CD4-positive, alpha-beta memory T cell (primary cell): ENCODE results near the gene RGS11. TPM values are rescaled to one million over a fixed set of nuclear protein-coding genes. Genes with fewer than 3 reads are reported as not detected.
"Not testable (repeated sequence)": the region's sequence is repeated elsewhere in the genome, so short reads cannot be mapped to it uniquely, and the experiment has no call there.

Experiments used
- CTCF ChIA-PET: fragments of 350-600 bp; sonication (Branson Sonifier 250); formaldehyde crosslinking; loops from one replicate; lab custom pipeline; 2021; ENCODE audit warnings: inconsistent platforms; ENCODE audit not compliant: partially characterized antibody; lab: Charles Lee
- POLR2A ChIA-PET: fragments of 350-600 bp; sonication (Branson Sonifier 250); formaldehyde crosslinking; loops from one replicate; lab custom pipeline; 2021; ENCODE audit not compliant: partially characterized antibody; lab: Charles Lee
- DNase-seq, 5 donors: peaks; one replicate each; pipeline versions ENCODE4 v3.0.0 to v3.0.0-alpha.2; 2020 to 2022; ENCODE audit warnings: mixed read lengths in 1 of 5
- H3K27ac ChIP-seq: one replicate; pipeline ENCODE4 v1.7.0; 2013; ENCODE audit warnings: low read depth, low read length
- H3K27me3 ChIP-seq: 2 replicates; pipeline ENCODE4 v1.7.0; 2013; ENCODE audit warnings: mild to moderate bottlenecking, low read length, moderate library complexity; ENCODE audit not compliant: insufficient read depth
- H3K36me3 ChIP-seq: 2 replicates; pipeline ENCODE4 v1.7.0; 2013; ENCODE audit warnings: mild to moderate bottlenecking, low read length, moderate library complexity; ENCODE audit not compliant: insufficient read depth
- H3K4me1 ChIP-seq: 2 replicates; pipeline ENCODE4 v1.7.0; 2013; ENCODE audit warnings: mild to moderate bottlenecking, low read length, moderate library complexity; ENCODE audit not compliant: insufficient read depth
- H3K4me3 ChIP-seq, 2 donors: one replicate each; pipeline ENCODE4 v1.7.0; 2013; ENCODE audit warnings: low read length in 2 of 2, mild to moderate bottlenecking in 1 of 2
- H3K9me3 ChIP-seq, 2 donors: one replicate each; pipeline ENCODE4 v1.7.0; 2013; ENCODE audit warnings: low read length in 2 of 2, control low read depth in 1 of 2; ENCODE audit not compliant: control insufficient read depth in 1 of 2
- H3K27ac Mint-ChIP-seq, 7 donors: one replicate each; pipeline ENCODE4 v1.8.0; 2020 to 2021; ENCODE audit warnings: mixed read lengths in 7 of 7, mild to moderate bottlenecking in 6 of 7, inconsistent platforms in 3 of 7, moderate library complexity in 3 of 7
- H3K27me3 Mint-ChIP-seq, 2 donors: one replicate each; pipeline ENCODE4 v1.8.0; 2020 to 2021; ENCODE audit warnings: mixed read lengths in 2 of 2
- H3K36me3 Mint-ChIP-seq, 2 donors: one replicate each; pipeline ENCODE4 v1.8.0; 2020 to 2021; ENCODE audit warnings: mixed read lengths in 2 of 2, inconsistent platforms in 1 of 2, mild to moderate bottlenecking in 1 of 2
- H3K4me1 Mint-ChIP-seq, 4 donors: one replicate each; pipeline ENCODE4 v1.8.0; 2020 to 2021; ENCODE audit warnings: mixed read lengths in 4 of 4, mild to moderate bottlenecking in 1 of 4
- H3K4me3 Mint-ChIP-seq, 8 donors: one replicate each; pipeline ENCODE4 v1.8.0; 2020 to 2021; ENCODE audit warnings: mixed read lengths in 8 of 8, mild to moderate bottlenecking in 7 of 8, moderate library complexity in 6 of 8, inconsistent platforms in 3 of 8
- H3K9me3 Mint-ChIP-seq, 8 donors: one replicate each; pipeline ENCODE4 v1.8.0; 2020 to 2021; ENCODE audit warnings: mixed read lengths in 8 of 8, mild to moderate bottlenecking in 5 of 8, inconsistent platforms in 3 of 8, moderate library complexity in 1 of 8
- intact Hi-C: fragments of 100-400 bp; cut with micrococcal nuclease; formaldehyde crosslinking; loops from one replicate; pipeline ENCODE4 v1.15.1; 2023
- polyA plus RNA-seq, 2 donors: library from polyadenylated mRNA; unstranded; fragments of 300-500 nt; fragmentation: Illumina TruSeq; gene quantifications; one replicate each; pipeline ENCODE4 v1.2.3, GENCODE V29; 2021
- total RNA-seq, 2 experiments: library from RNA; stranded (reverse); gene quantifications; one replicate each; pipeline ENCODE4 v1.2.3, GENCODE V29; 2021

Gene RGS11
- total and polyA plus RNA-seq, 4 experiments from 2014 or later: 0.44 TPM; not detected in 3

DNA sequence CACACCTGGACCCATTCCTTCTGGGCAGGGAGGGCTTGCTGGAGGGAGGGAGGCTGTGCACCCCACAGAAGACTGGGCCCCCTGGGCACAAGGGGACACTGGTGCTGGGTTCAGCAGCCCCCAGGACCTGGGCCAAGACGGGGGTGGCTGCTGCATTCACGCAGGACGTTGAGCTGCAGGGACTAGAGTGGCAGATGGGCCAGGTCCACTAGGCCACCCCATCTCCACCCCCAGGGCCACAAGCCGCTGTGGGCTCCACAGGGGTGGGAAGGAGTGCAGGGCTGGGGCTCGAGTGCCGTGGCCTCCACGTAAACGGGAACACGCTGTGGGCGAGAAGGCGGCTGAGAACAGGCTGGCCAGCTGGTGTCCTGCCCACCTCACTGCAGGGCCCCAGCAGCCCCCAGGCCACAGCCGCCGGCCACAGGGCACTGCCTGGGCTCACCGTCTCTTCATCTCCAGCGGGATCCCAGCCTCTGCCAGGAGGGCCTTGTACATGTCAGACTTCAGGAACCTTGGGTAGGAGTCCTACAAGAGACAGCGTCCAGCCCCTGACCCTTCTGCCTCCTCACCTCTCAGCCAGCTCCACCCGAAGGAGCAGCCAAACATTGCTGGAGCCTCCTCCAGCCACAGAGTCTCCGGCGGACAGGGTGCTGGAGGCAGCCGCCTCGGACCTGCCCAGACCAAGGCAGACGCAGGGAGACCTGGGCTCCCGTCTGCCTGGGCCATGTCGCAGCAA is 6.5 kb downstream of the RGS11 start:
- Histone ChIP-seq H3K36me3 (no peaks in the 10 kb centered on the region), H3K27me3 (no peaks in the 10 kb centered on the region), H3K4me1 (peaks cover 6% of the 10 kb centered on the region), H3K4me3 (no peak overlapping the region), H3K27ac (no peak overlapping the region), H3K9me3 (no peaks in the 10 kb centered on the region)
- Mint-ChIP-seq H3K9me3 (no peaks in the 10 kb centered on the region), H3K4me3 (no peak overlapping the region), H3K27me3 (peaks cover 0 to 1% of the 10 kb centered on the region in 2 donors), H3K36me3 (no peaks in the 10 kb centered on the region), H3K27ac (no peak overlapping the region), H3K4me1 (peaks cover 0 to 10% (median 3%) of the 10 kb centered on the region in 4 donors)
- peak in 1 of 5 donors; percentile 4 for DNase-seq
- ChIA-PET POLR2A (no interaction called here), CTCF (no interaction called here)
- intact Hi-C loops: no loop called here

DNA sequence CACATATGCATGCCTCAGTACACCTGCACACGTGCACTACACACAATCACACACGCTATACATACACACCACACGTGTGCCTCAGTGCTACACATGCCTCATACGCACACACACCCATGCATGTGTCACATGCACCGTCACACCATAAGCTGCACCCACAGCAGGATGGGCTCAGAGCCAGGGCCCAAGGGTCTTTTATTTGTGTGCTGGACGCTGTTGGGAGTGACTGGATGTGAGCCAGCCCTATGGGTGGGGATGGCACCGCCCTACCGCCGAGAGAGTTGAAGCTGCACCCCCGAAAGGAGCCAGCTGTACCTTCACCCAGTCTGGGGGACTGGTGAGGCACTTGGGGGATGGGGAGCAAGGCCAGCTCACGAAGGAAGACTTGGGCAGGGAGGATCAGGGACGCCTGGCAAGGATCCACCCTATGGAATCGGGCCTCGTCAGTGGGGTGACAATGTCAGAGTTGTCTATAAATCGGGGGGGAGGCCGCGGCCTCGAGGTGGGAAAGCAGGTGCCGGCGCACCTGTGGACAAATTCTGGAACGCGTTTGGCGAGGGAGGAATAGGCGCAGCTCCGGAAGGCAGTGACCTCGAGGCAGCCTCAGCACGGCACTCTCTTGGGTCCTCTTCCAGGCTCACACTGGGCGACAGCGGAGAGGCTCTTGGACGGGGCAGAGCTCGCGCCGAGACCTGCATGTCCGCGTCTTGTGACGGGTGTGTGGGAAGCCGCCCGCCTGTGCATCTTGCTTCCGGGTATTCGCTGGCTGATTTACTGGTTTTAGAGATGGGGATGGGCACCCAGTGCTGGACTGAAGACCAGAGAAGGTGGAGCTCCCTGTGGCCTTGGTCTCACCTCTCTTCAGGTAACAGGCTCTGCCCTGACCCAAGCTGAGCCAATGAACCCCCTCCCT is 7.3 kb downstream of the RGS11 start:
- Mint-ChIP-seq H3K36me3 (no peaks in the 10 kb centered on the region), H3K4me1 (peaks cover 0 to 10% (median 3%) of the 10 kb centered on the region in 4 donors), H3K4me3 (no peak overlapping the region), H3K27me3 (peaks cover 0 to 1% of the 10 kb centered on the region in 2 donors), H3K27ac (peak overlapping the region in 1 of 7 donors; percentile 69), H3K9me3 (no peaks in the 10 kb centered on the region)
- Histone ChIP-seq H3K4me3 (no peak overlapping the region), H3K27me3 (no peaks in the 10 kb centered on the region), H3K36me3 (no peaks in the 10 kb centered on the region), H3K4me1 (peaks cover 6% of the 10 kb centered on the region), H3K9me3 (no peaks in the 10 kb centered on the region), H3K27ac (no peak overlapping the region)
- peak in 1 of 5 donors; percentile 29 for DNase-seq
- intact Hi-C loops: no loop called here
- CTCF ChIA-PET: no interaction called here
- POLR2A ChIA-PET: interaction anchor here (0.6 kb wide), 1 partner anchor 179 kb away, joined by 3 read pairs; no protein-coding TSS in a partner anchor

- H3K36me3 Mint-ChIP-seq, H3K9me3 ChIP-seq, DNase-seq, H3K36me3 ChIP-seq, CTCF ChIA-PET, H3K27ac ChIP-seq, H3K4me3 ChIP-seq, H3K4me1 ChIP-seq, H3K4me1 Mint-ChIP-seq, H3K27me3 Mint-ChIP-seq, H3K9me3 Mint-ChIP-seq, POLR2A ChIA-PET, intact Hi-C loops, H3K4me3 Mint-ChIP-seq, H3K27me3 ChIP-seq: not testable (repeated sequence)
- H3K27ac Mint-ChIP-seq: peak overlapping the region in 1 of 7 donors; percentile 9
Observed at GRCh38 chr16:267562-267961, 8.2 kb downstream of the RGS11 start.

DNA sequence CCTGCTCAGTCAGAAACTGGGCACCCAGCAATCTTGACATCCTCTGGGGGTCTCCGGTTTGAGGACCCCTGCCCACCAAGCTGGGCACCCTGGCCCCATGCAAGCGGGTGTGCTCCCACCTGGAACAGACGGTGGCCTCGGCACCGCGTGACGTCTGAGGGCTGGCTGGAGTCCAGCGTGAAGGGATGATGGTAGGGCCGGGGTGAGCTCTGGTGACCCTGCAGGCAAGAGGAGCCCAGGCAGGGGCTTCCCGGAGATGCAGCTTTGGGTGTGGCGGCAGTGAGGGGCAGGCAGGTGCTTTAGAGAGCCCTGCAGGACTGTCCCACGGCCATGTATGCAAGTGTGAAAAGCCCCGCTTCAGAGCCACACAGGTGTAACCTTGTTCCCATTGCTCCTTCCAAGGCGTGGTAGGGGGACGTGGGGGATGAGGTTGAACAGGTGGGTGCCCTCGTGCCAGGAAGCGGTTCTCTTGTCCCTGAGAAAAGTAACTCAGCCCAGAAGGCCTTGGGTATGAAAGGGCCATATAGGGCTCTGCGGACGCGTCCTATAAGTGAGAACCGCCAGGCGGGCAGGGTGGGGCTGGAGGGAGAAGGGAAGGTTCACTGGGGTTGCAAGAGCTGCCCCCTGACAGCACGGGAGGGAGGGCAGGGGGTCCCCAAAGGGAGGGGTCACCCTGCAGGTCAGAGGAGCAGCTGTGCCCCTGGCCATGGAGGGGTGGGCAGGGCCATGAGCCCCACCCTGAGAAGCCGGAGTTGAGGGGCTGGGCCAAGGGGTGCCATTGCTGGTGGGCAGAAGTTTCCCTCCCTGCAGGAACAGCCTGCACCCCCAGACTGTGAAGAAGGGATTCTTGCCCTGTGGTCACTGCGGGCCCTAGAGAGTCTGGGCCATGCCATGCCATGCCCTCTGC is 9.2 kb downstream of the RGS11 start:
- Histone ChIP-seq H3K9me3 (no peaks in the 10 kb centered on the region), H3K27me3 (no peaks in the 10 kb centered on the region), H3K27ac (no peak overlapping the region), H3K36me3 (no peaks in the 10 kb centered on the region), H3K4me3 (no peak overlapping the region), H3K4me1 (peaks cover 6% of the 10 kb centered on the region)
- H3K9me3 Mint-ChIP-seq: no peaks in the 10 kb centered on the region
- no peaks in the 10 kb centered on the region for H3K27me3 Mint-ChIP-seq
- DNase-seq: peak in 1 of 5 donors; percentile 22
- intact Hi-C loops: no loop called here
- no peak overlapping the region for H3K4me3 Mint-ChIP-seq
- H3K4me1 Mint-ChIP-seq: peaks cover 0 to 10% (median 3%) of the 10 kb centered on the region in 4 donors
- ChIA-PET CTCF (no interaction called here), POLR2A (interaction anchor here (0.5 kb wide), 1 partner anchor 32 kb away, joined by 3 read pairs; the partner anchor contains the start of gene FAM234A)
- H3K36me3 Mint-ChIP-seq: peaks cover 4 to 5% of the 10 kb centered on the region in 2 donors
- H3K27ac Mint-ChIP-seq: peak overlapping the region in 1 of 7 donors; percentile 35

- Histone ChIP-seq H3K4me3 (no peak overlapping the region), H3K4me1 (peaks cover 6% of the 10 kb centered on the region), H3K36me3 (no peaks in the 10 kb centered on the region), H3K27me3 (no peaks in the 10 kb centered on the region), H3K27ac (no peak overlapping the region), H3K9me3 (no peaks in the 10 kb centered on the region)
- CTCF ChIA-PET: no interaction called here
- Mint-ChIP-seq H3K27ac (peak overlapping the region in 1 of 7 donors; percentile 30), H3K4me3 (no peak overlapping the region), H3K36me3 (peaks cover 6 to 8% of the 10 kb centered on the region in 2 donors), H3K27me3 (no peaks in the 10 kb centered on the region), H3K4me1 (peaks cover 0 to 10% (median 3%) of the 10 kb centered on the region in 4 donors), H3K9me3 (no peaks in the 10 kb centered on the region)
- intact Hi-C loops: no loop called here
- peak in 1 of 5 donors; percentile 36 for DNase-seq
- POLR2A ChIA-PET: interaction anchor here (0.5 kb wide), 1 partner anchor 31 kb away, joined by 3 read pairs; the partner anchor contains the start of gene FAM234A
Observed at GRCh38 chr16:265711-266110, 10.0 kb downstream of the RGS11 start.

DNA sequence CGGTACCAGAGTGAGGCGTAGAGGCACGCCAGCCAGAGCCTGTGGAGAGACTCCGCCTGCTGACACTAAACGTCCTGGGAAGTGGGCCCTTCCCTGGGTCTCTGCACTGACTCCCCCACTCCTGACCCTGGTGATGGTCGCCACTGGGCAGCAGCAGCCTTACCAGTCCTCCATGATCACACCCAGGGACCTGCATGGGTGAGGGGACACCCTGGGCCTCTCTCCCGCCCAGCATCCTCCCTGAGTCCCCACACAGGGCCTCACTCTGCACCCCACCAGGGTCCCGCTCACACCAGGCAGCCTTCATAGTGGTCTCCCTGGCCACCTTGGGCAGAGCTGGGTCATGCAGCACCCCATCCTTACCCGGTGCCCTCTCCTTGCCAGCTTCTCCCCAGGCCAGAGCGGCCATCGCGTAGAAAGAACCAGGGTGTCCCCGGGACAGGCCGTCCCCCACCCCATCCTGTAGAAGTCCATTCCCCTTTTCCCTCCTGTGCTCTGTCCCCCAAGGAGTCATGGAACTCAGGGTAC is 10.7 kb downstream of the RGS11 start:
- Histone ChIP-seq H3K9me3 (no peaks in the 10 kb centered on the region), H3K4me3 (no peak overlapping the region), H3K27me3 (no peaks in the 10 kb centered on the region), H3K27ac (no peak overlapping the region), H3K36me3 (no peaks in the 10 kb centered on the region), H3K4me1 (peaks cover 6% of the 10 kb centered on the region)
- CTCF ChIA-PET: no interaction called here
- Mint-ChIP-seq H3K4me1 (peaks cover 0 to 10% (median 3%) of the 10 kb centered on the region in 4 donors), H3K9me3 (no peaks in the 10 kb centered on the region), H3K4me3 (no peak overlapping the region), H3K36me3 (peaks cover 13% of the 10 kb centered on the region in 2 donors), H3K27ac (no peak overlapping the region), H3K27me3 (no peaks in the 10 kb centered on the region)
- intact Hi-C loops: no loop called here
- POLR2A ChIA-PET: no interaction called here
- DNase-seq: no peak
